Effector memory CD4-positive, alpha-beta T cell (primary cell): ENCODE results near the gene NUP62CL.

Experiments
- DNase-seq, 3 donors: peaks; one replicate each; pipeline ENCODE4 v3.0.0-alpha.2; 2020
- H3K27ac ChIP-seq: 2 replicates; pipeline ENCODE4 v1.7.0; 2013; ENCODE audit warnings: mild to moderate bottlenecking, low read length, moderate library complexity; ENCODE audit not compliant: insufficient read depth, poor library complexity, severe bottlenecking
- H3K27me3 ChIP-seq: replicated peaks from 2 replicates; pipeline ENCODE4 v1.7.0; 2013; ENCODE audit warnings: mild to moderate bottlenecking, low read length; ENCODE audit not compliant: insufficient read depth, control insufficient read depth, poor library complexity, severe bottlenecking
- H3K36me3 ChIP-seq: 2 replicates; pipeline ENCODE4 v1.7.0; 2013; ENCODE audit warnings: mild to moderate bottlenecking, low read length, moderate library complexity; ENCODE audit not compliant: control insufficient read depth, insufficient read depth
- H3K4me1 ChIP-seq: 2 replicates; pipeline ENCODE4 v1.7.0; 2013; ENCODE audit warnings: low read length, mild to moderate bottlenecking; ENCODE audit not compliant: control insufficient read depth, insufficient read depth, poor library complexity, severe bottlenecking
- H3K4me3 ChIP-seq: 2 replicates; pipeline ENCODE4 v1.7.0; 2013; ENCODE audit warnings: low read length, low read depth, mild to moderate bottlenecking; ENCODE audit not compliant: insufficient read depth, poor library complexity, severe bottlenecking
- H3K9me3 ChIP-seq: 2 replicates; pipeline ENCODE4 v1.7.0; 2013; ENCODE audit warnings: mild to moderate bottlenecking, low read length, moderate library complexity; ENCODE audit not compliant: control insufficient read depth

The NUP62CL gene

DNA sequence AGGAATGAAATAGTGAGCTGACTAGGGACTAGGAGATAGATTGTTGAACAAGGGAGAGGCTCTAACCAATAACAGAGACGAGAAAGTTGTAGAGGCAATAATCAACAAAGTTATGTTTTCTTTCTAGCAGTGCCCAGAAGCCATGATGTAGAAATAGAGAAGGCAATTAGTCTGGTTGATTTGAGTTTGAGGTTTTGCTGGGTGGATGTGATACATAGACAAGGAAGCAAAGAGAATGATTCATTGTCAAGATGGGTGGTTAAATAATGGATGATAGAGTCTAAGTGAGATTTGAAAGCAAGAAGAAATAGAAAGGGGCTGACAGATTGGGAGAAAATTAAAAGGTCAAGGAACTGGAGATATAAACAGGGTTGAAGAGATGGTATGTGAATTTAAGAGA is 98.8 kb downstream of the NUP62CL start:
- Histone ChIP-seq H3K4me1 (no peaks in the 10 kb centered on the region), H3K27ac (no peak overlapping the region), H3K4me3 (no peak overlapping the region), H3K9me3 (no peaks in the 10 kb centered on the region), H3K36me3 (no peaks in the 10 kb centered on the region), H3K27me3 (no peaks in the 10 kb centered on the region)
- DNase-seq: no peak

DNA sequence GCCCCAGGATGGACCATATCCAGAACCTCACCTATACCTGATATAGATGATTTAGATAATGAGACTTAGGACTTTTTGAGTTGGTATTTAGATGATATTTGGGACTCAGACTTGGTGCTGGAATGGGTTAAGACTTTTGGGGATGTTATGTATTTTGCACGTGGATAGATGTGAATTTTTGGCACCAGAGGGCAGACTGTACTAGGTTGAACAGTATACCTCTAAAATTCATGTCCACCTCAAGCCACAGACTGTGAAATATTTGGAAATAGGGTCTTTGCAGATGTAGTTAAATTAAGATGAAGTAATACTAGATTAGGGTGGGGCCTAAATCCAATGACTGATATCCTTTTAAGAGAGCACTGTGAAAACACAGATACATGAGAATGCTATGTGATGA is 103.3 kb downstream of the NUP62CL start:
- no peak for DNase-seq
- Histone ChIP-seq H3K4me1 (no peaks in the 10 kb centered on the region), H3K36me3 (no peaks in the 10 kb centered on the region), H3K27me3 (no peaks in the 10 kb centered on the region), H3K27ac (no peak overlapping the region), H3K4me3 (no peak overlapping the region), H3K9me3 (no peaks in the 10 kb centered on the region)

DNA sequence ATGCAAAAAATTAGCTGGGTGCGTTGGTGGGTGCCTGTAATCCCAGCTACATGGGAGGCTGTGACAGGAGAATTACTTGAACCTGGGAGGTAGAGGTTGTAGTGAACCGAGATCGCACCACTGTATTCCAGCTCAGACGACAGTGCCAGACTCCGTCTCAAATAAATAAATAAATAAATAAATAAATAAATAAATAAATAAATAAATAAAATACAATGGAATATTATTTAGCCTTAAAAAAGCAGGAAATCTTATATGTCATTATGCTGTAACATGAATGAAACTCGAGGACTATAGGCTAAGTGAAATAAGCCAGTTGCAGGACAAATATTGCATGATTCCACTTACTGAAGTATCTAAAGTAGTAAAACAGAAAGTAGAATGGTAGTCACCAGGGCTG is 130.1 kb downstream of the NUP62CL start:
- no peak for DNase-seq
- no peaks in the 10 kb centered on the region for H3K27me3 ChIP-seq

More for the DNA sequence above, 130.1 kb downstream of the NUP62CL start:
- Histone ChIP-seq H3K9me3 (no peaks in the 10 kb centered on the region), H3K27ac (no peak overlapping the region), H3K4me3 (no peak overlapping the region), H3K36me3 (no peaks in the 10 kb centered on the region), H3K4me1 (no peaks in the 10 kb centered on the region)
